ES-I3 (cell line): ENCODE measurements around the gene IRAG1.

Source experiments
- H3K36me3 ChIP-seq: 2 replicates; pipeline ENCODE4 v1.6.1; 2013; ENCODE audit warnings: mild to moderate bottlenecking, low read length, control low read depth, moderate library complexity; ENCODE audit not compliant: insufficient read depth
- H3K4me1 ChIP-seq: 2 replicates; pipeline ENCODE4 v1.6.1; 2013; ENCODE audit warnings: mild to moderate bottlenecking, control low read depth, low read length; ENCODE audit not compliant: insufficient read depth
- H3K9ac ChIP-seq: 2 replicates; pipeline ENCODE4 v1.6.1; 2013; ENCODE audit warnings: low read depth, mild to moderate bottlenecking, low read length, moderate library complexity
- H3K9me3 ChIP-seq: 2 replicates; pipeline ENCODE4 v1.6.1; 2013; ENCODE audit warnings: mild to moderate bottlenecking, low read length, moderate library complexity; ENCODE audit not compliant: control insufficient read depth, insufficient read depth

The IRAG1 gene

DNA sequence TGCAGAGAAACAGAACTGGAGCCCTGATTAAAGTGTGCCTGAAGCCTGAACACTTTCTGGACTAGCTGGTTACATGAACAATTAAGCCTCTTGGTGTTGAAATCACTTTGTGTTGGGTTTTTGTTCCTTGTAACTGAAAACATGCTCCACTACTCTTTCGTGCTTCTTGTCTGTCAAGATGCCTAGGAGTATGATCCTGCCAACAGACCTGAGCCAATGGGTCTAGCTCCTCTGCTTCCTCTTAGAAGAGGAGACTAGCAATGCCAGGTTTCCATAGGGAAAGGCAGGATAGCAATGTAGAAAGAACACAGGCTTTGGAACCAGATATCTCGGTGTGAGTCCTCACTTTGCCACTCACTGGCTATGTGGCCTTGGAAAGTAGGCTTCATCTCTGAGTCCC lies 40.3 kb downstream of the IRAG1 start:
- Histone ChIP-seq H3K9ac (no peak overlapping the region), H3K4me1 (peaks cover 10% of the 10 kb centered on the region; the same call in 1 of the 2 replicates), H3K9me3 (no peaks in the 10 kb centered on the region), H3K36me3 (no peaks in the 10 kb centered on the region)

DNA sequence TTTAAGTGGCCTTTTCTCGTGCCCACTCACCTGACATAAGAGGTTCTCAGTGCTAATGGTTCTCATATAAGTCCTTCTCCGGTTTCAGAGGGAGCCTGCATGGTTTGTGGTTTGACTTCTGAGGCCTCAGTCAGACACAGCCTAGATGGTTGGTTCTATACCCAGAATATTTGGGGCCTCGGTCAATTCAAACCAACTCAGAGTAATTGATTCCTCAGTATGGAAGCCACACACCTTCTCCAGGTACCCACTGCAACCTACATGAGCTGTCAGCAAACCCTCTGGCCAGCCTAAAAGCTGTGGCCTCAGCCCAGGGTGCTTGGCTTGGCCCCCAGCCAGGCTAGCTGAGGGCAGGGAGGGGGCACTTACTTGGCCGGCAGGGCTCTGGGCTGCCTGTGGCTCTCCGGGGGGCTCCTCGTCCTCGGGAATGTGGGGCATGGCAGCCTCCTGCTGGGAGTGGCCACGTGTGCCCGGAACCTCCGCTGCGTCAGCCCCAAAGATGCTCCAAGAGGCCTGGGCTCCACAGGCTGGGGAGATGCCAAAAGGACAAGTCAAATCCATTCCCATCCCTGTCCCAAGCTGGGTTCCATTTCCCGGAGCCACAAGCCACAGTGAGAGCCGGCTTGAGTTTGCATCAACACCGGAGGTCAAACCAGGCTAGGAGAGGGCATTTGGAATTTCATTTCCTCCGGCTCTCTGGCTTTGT lies 41.7 kb downstream of the IRAG1 start:
- Histone ChIP-seq H3K4me1 (no peaks in the 10 kb centered on the region), H3K9me3 (no peaks in the 10 kb centered on the region), H3K9ac (no peak overlapping the region)

DNA sequence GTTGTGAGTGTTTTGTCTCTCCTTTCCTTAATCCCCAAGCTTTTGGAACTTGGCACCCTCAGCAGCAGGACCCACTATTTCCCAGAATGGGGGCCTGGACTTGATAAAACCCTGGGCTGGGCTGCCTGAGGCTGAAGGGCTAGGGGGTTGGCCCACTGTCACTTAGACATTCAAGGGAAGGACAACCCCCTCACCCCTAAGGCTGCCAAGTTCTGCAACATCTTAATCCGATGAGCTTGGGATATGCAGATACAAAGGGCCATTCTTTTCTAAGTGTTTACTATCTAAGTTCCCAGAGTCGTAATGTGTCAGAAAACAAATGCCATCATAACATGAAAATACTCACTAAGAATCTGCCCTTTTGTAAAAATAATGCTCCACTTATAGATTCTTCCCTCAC lies 42.9 kb downstream of the IRAG1 start:
- no peaks in the 10 kb centered on the region for H3K36me3 ChIP-seq
- no peak overlapping the region for H3K9ac ChIP-seq
- H3K4me1 ChIP-seq: no peaks in the 10 kb centered on the region
- H3K9me3 ChIP-seq: no peaks in the 10 kb centered on the region

More for the DNA sequence above, 41.7 kb downstream of the IRAG1 start:
- no peaks in the 10 kb centered on the region for H3K36me3 ChIP-seq

DNA sequence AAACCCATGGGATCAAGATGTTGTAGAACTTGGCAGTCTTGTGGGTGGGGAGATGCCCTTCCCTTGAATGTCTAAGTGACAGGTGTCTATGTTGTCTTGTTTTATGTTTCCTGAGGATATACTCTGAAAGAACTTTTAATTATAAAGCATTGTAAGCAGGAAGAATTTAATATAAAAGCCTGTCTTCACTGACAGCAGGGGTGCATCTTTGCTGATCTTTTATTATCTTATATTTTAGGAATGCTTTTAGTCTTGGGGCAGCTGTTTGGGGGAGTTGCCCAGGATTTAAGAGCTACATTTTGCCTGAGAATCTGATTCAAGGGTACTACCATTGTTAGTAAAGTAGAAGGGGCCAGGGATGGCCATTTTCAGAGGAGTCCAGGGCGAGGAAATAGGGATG lies 43.4 kb downstream of the IRAG1 start:
- no peaks in the 10 kb centered on the region for H3K36me3 ChIP-seq
- no peaks in the 10 kb centered on the region for H3K4me1 ChIP-seq
- H3K9ac ChIP-seq: no peak overlapping the region
- H3K9me3 ChIP-seq: no peaks in the 10 kb centered on the region

DNA sequence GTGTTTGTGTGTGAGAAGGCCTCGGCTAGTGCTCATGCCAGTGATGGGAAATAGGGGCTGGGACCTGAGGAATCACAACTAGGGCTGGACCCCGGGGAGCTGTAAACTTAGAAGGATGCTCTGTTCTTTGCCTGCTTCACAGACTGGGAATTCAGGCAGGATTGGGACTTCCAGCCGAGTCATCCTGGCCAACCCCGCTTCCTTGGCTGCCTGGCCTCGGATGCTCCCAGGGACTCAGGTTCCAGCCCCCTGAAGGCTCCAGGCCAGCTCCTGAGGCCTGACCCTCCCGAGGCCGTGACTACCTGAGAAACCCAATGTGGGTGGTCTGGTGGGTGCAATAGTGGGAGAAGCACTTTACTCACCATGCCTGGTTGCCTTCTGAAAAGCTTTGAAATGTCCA lies 44.7 kb downstream of the IRAG1 start:
- Histone ChIP-seq H3K36me3 (no peaks in the 10 kb centered on the region), H3K4me1 (no peaks in the 10 kb centered on the region), H3K9me3 (no peaks in the 10 kb centered on the region), H3K9ac (no peak overlapping the region)

DNA sequence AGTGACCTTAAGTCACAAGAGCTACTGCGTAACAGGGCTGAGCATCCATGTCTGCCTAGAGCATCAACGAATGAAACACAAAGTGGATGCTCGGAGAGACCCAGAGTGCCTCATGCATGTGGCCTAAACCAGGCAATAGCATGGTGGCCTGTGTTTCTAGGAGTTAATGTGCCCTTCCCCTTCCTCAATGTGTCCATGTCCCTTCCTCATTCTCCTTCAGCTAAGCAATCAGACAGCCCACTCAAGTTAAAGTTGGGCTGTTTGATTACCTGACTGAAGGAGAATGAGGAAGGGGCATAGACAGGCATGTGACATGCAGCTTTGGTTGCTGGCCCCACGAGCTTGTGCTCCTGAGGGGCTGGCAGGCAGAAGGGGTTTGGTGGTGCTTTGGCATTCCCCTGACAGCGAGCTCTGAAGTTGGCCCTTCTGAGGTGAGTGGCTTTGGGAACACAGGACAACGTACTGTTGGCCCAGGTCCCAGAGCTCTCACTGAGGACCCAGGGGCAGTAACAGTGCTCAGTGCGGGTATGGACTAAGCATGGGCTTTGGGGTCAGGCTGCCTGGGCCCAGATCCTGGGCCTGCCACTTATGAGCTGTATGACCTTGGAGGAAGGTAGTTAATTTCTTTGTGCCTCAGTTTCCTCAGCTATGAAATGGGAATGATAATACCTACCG lies 46.7 kb downstream of the IRAG1 start:
- Histone ChIP-seq H3K9ac (no peak overlapping the region), H3K4me1 (no peaks in the 10 kb centered on the region), H3K36me3 (no peaks in the 10 kb centered on the region), H3K9me3 (no peaks in the 10 kb centered on the region)

DNA sequence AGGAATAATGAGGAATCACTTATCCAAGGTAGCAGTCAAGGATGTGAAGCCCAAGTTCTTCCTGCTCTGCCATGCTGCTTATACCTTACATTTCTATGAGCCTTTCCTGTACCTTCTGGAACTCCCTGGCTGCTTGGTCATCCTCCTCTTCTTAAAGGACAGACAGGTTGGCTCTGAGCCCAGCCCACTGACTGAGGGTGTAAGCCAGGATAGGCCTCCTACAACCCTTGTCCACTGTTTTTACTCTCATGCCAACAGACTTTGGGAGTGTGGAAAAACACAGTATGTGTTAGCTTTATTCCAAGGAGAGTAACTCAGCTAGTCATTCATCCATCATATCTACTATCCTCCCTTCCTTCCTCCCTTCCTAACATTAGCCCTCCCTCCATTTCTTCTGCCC lies 47.5 kb downstream of the IRAG1 start:
- Histone ChIP-seq H3K4me1 (no peaks in the 10 kb centered on the region), H3K36me3 (no peaks in the 10 kb centered on the region), H3K9ac (no peak overlapping the region), H3K9me3 (no peaks in the 10 kb centered on the region)

DNA sequence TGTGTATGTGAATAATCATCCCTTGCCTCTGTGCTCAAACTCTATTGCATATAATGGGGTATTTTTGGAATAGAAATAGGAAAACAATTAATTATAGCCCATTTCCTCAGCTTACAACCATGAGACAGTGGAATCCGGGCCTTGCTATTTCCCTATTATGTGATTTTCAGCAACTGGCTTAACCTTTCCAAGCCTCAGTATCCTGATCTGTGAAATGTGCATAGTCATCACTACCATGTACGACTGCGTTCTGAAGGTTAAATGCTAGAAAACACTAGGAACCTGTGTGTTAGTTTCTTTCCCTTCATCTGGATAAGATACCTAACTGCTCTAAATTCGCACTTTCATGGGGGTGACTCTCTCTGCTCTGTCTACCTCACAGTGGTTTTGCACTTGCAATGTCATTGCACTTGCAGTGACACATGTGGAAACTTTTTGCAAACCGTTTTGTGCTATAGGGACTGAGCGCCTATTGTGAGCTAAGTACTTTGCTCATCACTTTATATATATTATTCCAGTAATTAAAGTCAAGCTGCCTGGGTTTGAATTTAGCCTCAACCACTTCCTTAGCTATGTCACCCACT lies 48.3 kb downstream of the IRAG1 start:
- Histone ChIP-seq H3K4me1 (no peaks in the 10 kb centered on the region), H3K9ac (no peak overlapping the region), H3K36me3 (no peaks in the 10 kb centered on the region), H3K9me3 (no peaks in the 10 kb centered on the region)
